NOMO-1 treated with DMSO at 0.1 percent for 48 hours (cell line): Measurements from ENCODE around the gene SIAE.

Source experiments
- DNase-seq: peaks from one replicate; lab custom pipeline; 2025; ENCODE audit not compliant: unreplicated experiment; lab: John Stamatoyannopoulos, UW

SIAE gene

DNA sequence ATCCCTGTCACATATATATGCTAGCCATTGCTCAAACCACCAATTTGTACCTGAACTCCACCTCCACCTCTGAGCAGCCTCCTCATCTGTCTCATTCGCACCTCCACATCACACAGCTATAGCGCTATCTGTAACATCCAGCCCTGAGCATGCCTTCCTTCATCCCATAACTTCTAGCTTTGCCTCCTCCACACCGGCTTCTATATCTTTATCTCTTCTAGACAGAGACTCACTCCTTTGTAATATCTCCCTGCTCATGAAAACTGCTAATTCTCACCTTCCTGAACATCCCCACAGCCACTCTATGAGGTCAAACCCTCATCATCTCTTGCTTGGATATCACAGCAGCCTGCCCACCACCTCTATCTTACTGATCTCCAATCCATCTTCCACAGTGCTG, 5.9 kb downstream of the SIAE start:
- DNase-seq, result no peak

DNA sequence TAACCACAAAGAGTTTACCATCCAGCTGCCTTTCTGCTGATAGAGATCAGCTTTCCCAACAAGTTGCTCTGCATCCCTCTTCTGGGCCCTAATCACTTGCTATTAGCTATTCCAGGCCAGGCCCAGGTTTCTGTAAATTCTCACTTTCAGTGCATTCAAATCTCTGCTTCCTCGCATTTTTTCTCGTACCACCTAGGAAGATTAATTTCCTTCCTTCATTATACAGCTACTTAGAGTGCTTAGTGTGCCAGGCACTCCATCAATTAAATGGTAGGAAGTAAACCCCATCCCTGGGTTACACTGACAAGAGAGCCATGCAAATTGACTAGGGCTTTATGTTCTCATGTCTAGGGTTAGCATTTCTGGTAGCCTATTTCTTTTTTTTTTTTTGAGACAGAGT, 9.7 kb downstream of the SIAE start:
- no peak for DNase-seq

DNA sequence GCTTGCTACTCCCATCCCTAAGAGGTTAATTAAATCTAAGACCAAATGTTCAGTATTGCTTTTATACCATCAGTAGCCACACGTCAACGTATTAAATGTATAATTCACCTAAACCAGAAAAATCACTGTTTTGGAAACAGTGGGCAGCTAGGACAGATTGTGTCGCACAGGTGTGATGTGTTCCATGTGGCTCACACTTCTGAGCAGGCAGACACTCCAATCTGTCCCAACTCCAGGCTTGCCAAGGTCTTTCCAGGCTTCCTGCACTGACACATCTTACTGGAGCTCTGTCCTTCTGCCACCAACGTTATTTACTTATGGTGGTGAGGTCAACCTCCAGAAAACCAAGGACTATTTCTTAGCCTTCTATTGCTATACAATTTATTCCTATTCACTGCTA, 11.4 kb downstream of the SIAE start:
- DNase-seq, result no peak

DNA sequence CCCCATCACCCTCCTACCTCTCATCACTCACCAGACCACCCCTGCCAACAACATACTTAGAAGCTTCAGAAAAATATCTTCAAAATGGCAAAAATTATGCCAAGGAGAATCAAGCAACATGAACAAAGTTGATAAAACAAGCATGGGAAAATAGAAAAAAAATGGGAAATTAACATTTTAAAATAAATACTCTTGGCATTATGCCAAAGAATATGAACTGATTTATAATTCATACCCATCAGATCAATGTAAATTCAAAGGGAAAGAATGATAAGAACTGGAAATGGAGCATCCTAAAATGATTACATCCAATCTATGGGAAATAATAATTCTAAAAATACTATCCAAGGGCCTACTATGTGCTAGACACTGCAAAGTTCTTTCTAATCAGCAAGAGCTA, 12.0 kb downstream of the SIAE start:
- no peak for DNase-seq

DNA sequence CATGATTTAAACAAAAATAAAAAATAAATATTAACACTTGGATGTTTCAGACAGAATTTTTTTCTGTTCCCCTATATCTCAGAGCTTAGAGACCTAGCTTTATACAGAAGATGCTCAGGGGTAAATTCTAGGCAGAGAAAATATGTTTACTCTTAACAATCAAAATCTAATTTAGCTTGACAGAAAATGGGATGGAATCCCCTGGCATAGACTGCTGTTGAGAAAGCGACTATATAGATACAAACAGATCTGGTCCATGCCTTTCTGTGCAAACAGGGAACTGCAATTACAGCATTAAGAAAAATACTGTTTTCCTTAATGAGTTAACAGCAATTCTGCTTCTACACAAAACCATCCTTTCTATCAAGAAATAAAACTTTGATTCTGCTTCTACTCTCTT, 14.6 kb downstream of the SIAE start:
- no peak for DNase-seq

DNA sequence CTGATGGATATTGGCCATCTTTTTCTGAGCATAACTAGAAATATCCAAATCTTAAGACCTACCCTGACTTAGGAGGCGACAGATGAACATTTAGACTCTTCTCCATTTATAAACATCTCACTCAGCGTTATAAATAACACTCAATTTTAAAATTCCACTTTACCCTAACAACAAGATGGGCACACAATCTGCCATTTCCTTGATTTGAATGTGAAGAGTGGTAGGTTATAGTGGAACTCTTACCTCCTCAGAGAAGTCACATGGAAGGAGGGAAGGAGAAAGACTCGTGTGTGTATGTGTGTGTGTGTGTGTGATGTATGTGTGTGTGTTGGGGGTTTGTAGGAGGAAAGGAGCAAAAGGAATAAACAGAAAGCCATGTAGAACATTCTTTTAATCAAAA, 15.0 kb downstream of the SIAE start:
- DNase-seq, result no peak

DNA sequence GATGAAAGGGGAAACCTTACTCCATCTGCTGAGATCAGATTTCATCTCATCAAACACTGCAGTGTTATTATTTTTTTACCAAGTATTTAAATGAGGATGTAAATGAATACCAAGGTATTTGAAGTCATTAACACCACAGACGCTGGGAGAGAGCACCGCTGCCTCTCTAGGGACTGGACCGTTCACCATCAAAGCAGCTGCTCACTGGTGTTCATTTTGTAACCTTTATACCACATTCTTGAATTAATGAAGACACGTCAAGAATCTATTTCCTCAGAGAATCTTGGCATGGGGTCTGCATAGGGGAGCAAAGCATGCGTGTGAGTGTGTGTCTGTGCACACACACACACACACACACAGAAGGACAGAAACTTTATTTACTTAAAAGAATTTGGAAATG, 15.6 kb downstream of the SIAE start:
- DNase-seq, result no peak

DNA sequence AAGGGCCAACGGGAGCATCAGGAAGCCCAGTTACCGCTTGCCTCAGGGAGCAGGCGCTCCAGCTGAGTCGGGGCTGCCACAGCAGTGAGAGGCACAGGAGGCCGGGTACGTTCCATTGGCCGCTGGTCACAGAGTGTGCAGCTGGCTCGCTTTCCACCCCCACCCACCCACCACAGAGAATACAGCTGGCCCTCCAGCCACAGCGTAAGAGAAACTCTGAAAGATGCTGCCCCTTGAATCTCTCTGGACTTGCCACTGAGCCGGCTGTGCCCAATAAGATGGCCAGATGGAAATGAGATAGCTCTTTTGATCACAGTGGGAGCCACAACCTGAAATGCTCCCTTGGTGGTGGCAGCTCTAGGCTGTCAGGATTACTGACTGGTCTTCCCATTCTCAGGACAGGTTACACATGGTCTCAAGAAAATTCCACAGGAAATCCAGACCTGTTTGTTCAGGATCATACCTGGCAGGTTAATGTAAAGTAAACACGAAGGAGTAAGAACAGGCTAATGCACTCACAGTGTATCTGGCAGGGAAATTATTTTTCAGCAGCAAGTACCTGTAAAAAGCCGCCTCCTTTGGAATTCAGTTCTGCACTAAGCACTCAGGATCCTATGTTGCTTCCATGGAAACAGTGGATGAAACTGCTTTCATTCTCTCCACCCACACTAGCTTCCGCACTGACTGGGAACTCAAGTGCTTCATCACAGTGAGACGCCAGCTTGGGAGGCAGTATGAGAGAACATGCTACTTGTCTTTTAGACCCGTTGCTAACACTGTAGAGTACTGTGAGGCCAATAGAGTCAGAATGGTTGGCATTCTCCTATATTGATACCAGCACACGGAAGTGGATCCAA, 16.5 kb downstream of the SIAE start:
- no peak for DNase-seq

DNA sequence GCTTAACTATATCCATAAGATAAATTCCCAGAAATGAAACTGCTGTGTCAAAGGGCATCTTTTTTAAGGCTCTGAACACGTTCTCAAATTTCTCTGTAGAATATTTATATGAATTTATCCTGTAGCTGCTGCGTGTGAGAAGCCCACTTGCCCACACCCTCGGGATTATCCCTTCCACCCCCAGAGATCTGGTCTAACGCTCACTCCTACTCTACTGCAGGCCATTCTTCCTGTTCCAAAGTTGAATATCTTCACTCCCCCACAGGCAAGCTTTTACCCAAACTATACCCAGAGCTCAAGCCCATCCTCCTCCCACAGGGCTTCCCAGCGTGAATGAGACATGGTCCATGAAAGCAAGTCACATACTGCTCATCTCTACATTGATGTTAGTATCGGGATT, 24.9 kb downstream of the SIAE start:
- DNase-seq, result no peak

DNA sequence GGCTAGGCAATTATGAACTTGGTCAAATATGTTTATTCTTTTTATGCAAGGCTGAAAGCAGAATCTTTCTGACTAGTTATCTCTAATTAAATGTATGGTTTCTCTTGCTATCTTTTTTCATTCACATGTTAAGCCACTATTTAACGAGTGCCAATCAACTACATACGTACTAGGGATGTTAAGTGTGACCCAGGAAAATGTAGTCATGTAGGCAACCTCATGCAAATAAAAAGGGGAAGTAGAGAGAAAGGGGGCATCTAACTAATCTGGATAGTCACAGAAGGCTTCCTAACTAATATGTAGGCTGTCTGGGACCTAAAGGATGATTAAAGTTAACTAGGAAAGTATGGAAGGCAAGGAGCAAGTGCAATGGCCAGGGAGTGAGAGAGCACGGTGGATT, 27.4 kb downstream of the SIAE start:
- no peak for DNase-seq

DNA sequence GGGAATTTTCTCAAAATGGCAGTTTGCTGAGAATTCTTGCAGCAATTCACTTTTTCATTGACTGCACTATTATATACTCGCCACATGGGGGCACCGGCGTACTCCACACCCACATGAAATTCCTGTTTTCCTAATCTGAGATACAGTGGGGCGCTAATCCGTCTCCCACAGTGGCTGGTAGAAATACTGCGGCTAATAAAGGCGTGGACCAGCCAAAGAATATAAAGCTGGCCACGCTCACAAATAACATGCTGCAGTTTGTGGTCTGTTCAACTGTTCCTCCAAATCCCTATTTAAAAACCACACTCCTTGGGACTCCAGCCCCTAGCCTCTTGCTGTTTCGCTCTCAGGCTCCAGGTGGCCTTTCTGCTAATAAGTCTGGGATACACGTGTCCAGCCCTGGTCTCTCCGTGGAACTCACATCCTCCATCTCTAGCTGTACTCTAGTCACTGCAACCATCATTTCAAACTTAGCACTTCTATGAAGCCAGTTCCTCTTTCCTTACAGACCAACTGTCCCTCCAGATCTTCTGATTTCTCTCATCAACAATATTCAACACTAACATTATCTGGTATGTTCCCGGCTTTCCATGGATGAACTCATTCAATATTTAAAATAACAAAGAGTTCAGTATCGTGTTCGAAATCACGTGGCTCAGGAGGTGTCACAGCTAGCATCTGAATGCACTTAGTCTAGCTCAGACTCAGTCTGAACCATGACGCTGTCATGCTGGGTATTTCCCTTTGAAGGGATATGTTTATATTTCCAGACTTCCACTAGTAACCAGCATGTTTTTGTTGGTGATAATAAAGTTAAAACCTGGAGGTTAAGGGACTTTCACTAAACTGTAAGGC, 28.9 kb downstream of the SIAE start:
- DNase-seq, result peak; percentile 35

DNA sequence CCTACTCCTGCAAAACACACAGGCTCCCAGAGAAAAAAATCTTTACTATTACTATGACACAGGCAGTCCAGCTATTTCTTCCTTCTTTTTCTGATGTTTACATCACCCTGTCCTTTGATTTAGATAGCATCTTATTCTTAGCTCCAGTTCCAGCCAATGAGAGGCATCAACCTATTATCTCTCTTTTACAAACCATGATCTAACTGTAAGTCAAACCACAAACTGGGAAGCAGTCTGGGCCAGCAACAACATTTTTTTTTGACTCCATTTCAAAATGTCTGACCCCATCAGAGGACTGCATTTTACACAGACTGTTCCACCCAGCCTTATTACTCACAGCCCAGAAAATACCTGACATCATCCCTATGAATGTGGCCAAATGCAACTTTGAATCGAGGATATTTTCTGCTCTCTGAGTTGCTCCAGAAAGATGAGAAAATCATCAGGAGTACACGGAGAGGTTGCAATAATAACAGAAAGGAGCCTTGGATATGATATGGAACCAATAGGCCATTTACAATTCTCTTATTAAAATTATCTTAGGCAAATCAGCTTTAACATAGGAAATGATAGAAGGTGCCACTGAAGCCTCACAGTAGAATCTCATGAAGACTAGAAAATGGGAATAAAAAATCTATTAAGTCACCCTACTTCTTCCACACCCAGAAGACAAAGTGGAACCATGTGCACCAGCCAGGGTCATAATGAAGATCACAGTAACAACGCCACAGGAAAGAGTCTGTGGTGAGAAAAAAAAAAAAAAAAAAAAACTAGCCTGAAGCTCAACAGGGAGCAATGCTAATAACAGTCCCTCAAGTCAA, 29.7 kb downstream of the SIAE start:
- no peak for DNase-seq

DNA sequence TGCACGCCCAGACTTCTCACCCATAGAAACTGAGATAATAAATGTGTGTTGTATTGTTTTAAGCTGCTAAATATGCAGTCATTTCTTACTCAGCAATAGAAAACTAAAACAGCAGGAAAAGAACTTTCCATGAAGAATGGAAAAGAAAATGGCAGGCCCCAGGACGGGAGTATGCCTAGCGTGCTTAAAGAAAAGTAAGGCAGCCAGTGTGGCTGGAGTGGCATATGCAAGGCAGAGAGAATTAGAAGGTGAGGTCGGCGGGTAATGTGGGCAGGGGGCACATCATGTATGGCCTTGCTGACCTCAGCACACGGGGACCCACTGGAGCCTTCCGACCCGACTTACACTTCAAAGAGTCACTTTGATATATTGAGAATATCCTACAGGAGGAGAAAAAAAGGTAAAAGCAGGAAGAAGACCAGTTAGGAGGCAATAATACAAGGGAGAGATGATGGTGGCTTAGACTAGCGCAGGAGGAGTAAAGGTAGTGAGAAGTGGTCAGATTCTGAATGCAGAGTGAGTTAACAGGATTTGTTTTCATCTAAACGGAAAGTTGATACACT, 30.4 kb downstream of the SIAE start:
- no peak for DNase-seq

DNA sequence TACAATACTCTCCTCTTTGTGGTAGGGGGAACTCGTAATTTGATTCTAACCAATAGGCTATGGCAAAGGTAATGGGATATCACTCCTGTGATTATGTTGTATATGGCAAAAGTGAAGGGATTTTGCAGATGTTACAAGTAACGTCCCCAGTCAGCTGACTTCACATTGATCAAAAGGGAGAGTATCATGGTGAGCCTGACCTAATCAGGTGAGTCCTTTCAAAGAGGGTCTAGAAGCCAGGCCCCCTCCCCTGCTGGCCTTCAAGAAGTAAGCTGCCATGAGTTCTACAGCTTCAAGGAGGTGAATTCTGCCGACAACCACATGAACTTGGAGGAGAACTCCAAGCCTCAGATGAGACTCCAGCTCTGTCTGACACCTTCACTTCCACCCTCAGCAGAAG, 30.9 kb downstream of the SIAE start:
- DNase-seq, result no peak

DNA sequence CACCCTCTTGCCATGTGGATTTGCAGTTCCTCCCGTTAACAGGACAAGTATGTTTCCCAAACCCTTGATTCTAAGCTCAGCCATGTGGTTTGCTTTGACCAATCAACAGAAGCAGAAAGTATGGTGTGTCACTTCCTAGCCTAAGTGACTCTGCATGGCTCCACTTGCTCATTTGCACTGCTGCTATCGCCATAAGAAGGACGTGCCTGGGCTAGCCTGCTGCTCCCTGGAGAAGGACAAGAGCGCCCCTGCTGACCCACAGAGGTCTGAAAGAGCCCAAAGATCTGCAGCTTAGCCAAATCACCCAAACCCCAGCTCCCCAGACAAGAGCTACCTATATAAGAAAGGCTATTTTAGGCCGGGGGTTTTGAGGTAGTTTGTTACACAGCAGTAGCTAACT, 32.9 kb downstream of the SIAE start:
- no peak for DNase-seq

DNA sequence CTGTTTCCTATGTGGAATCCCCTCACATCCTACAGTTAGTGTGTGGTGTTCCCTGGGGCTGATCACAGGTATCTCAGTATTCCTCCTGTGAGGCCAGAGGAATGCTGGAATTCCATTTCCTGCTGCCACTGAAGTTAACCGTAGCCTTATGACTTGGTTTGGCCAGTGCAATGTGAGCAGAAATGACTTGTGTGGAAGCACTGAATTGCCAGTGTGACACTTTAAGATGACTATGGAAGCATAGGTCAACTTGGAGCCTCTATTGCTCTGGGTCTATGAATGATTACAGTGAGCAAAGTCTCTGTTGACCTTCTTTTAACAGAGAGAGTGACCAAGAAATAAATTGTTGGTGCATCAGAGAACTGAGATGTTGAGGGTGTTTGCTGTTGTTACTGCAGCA, 34.4 kb downstream of the SIAE start:
- no peak for DNase-seq

DNA sequence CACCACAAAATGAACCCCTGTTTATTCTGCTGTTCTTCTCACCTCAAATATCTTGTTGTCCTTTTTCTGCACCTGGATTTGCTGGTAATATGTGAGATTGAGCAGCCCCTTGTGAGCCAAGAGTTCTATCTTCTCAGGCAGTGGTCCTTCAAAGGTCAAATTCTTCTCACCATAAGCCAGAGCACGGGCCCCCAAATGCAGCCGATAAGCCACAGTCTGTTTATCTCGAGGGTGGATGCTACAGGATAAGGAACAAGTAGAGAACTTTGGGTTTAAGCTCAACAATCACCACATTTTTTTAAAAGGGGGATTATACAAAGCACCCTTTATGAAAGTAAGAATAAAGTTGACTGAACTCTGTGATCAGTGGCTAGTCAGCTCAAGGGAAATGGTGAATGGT, 35.0 kb downstream of the SIAE start:
- no peak for DNase-seq

DNA sequence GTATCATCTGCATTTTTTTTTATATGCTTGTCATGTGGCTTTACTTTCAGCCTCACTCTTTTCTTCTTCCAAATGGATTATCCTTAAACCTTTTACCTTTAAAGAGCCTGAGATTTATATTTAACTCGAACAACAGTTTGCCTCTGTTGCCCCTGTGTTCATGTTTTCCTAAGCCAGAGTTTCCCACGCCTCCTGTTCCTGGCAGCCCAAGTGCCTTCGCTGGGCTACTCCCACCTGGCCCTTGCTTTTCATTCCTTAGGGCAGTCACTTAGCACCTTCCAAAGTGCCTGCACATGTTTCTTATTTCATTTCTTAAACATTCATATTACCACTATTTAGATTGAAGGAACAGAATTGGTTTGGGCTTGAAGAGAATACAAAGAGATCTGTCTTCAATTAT, 37.6 kb downstream of the SIAE start:
- no peak for DNase-seq

DNA sequence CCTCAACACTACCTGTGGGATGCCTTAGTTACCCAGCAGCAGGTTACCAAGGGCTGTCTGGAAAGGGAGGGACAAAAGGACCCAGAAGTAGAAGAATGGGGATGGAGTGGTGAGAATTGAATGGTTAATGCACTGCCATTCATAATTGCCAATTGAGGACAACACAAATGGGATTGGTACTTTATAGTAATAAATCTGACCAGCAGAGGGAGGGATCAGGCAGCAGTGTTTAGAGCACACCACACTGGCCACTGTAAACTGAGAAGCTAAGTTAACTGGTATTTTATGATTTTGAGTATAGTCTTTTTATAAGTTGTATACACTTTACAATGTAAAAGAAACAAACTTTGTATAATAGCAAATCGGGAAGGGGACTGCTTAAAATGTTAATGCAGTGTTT, 40.2 kb downstream of the SIAE start:
- DNase-seq, result no peak

DNA sequence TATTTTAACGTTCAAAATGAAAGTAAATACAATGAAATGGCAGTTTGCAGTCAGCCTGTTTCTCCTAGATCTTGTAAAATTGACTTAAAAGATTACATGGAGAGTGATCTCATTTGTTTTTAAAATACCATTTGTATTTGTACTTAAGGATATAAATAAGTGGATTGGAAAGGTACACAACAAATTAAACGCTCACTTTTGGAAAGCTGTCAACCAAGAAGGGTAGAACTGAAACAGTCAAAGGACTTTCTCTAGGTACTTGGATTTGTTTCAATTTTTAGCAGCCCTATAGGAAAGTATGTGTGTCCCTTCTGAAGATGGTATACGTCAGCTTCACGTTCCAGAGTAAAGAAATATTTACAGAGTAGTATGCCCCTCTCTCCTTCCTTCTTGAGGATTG, 43.6 kb downstream of the SIAE start:
- DNase-seq, result no peak

DNA sequence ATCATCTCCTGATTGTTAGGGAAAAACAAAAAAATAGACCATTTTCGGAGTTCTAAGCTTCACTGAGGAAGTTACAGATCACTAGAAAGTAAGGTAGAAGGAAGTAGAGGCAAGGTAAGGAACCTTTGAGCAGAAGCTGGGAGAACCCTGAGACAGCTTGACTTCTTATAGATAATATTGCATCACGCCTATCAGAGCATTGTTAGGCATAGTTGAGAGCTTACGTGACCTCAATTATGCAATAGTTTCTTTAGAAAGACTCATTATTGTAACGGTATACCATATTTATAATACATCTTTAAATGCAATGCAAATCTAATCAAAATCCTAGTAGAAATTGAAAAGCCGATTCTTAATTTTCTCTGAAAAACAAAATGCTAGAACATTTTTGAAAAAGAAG, 46.0 kb downstream of the SIAE start:
- peak; percentile 65 for DNase-seq
